ENCODE measurements around the gene AMMECR1. TPM values are rescaled to one million over a fixed set of nuclear protein-coding genes. Genes with fewer than 3 reads are reported as not detected.

The AMMECR1 gene
- total RNA-seq, 2 experiments from 2014 or later, result 7.8 to 7.9 TPM

DNA sequence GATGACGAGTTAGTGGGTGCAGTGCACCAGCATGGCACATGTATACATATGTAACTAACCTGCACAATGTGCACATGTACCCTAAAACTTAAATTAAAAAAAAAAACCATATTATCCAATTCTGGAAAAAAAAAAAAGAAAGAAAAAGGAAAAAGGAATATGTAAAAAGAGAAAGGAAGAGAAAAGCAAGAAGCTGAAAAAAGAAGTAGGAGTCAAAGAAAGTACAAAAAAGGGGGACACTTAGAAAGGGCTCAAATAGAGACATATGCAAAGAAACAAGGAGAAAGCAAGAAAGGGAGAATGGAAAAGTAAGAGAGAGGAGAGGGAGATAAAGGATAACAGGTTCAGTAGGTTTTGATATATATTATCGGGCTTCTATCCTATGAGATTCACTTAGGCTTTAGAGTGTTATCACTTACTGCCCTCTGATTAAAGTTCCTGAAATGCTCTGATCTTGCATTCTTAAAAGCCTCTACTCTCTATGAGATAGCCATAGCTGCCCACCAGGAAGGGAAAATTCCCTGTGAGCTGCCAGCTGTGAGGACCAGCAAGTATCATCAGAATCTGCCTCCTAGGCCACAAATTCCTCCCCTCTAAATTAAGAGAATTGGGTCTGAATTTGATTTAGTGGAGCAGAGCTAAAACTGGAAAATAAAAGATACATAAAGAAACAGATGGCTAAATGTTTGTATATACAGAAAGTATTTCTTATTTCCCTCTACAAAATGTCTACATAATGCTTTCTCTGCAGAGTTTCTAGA lies 95.2 kb downstream of the AMMECR1 start:
- Mint-ChIP-seq H3K4me1 (ENCODE audit: low read depth) (peaks cover 48% of the 10 kb centered on the region), H3K27ac (no peak overlapping the region), H3K4me3 (no peak overlapping the region), H3K27me3 (no peaks in the 10 kb centered on the region), H3K9me3 (no peaks in the 10 kb centered on the region), H3K36me3 (ENCODE audit: low read depth) (no peaks in the 10 kb centered on the region)
- H3K4me1 ChIP-seq (ENCODE audit: insufficient read depth, low read length), result no peaks in the 10 kb centered on the region
- intact Hi-C loops (cut with DNase I, micrococcal nuclease), result loop anchor here in 1 of 2 experiments (10.0 kb wide), 1 partner anchor 92 kb away; the partner anchor contains the start of gene AMMECR1
- no peak overlapping the region for H3K27ac ChIP-seq (ENCODE audit: low read depth in 1 of 2, low read length in 2 of 2)
- CTCF ChIA-PET, result no interaction called here
- ATAC-seq (ENCODE audit: poor library complexity) (no peak), DNase-seq (no peak)
- POLR2A ChIA-PET, result no interaction called here
- no peaks in the 10 kb centered on the region for H3K27me3 ChIP-seq (ENCODE audit: control insufficient read depth in 1 of 2, insufficient read depth in 2 of 2, low read length in 2 of 2)
- H3K9me3 ChIP-seq (ENCODE audit: control insufficient read depth in 1 of 2, insufficient read depth in 1 of 2, low read length in 2 of 2), result no peaks in the 10 kb centered on the region
- TF ChIP-seq, protein P1, sequence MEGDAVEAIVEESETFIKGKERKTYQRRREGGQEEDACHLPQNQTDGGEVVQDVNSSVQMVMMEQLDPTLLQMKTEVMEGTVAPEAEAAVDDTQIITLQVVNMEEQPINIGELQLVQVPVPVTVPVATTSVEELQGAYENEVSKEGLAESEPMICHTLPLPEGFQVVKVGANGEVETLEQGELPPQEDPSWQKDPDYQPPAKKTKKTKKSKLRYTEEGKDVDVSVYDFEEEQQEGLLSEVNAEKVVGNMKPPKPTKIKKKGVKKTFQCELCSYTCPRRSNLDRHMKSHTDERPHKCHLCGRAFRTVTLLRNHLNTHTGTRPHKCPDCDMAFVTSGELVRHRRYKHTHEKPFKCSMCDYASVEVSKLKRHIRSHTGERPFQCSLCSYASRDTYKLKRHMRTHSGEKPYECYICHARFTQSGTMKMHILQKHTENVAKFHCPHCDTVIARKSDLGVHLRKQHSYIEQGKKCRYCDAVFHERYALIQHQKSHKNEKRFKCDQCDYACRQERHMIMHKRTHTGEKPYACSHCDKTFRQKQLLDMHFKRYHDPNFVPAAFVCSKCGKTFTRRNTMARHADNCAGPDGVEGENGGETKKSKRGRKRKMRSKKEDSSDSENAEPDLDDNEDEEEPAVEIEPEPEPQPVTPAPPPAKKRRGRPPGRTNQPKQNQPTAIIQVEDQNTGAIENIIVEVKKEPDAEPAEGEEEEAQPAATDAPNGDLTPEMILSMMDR (IDR thresholded peaks at IDR 0.05), result no peak
- H3K4me3 ChIP-seq (ENCODE audit: low read length), result no peak overlapping the region
- no peaks in the 10 kb centered on the region for H3K36me3 ChIP-seq (ENCODE audit: insufficient read depth, low read length)

DNA sequence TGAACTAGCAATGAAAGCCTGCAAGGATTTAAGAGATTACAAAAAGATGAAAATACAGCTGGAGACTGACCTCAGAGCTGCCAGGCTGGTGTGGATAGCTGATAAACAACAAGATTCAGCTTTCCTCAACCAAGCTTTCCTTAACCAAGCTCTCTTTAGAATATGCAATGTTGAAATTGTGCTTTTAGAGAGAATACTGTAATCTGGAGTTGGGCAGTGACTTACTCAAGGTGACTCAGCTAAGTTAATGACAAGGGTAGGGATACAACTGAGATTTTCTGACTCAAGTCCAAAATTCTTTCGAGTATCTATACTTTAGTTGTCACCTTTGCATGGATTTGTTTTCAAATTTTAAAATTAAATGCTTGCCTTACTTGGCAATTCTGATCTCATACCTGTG lies 98.0 kb downstream of the AMMECR1 start:
- no peak overlapping the region for H3K27ac Mint-ChIP-seq
- no peak for ATAC-seq (ENCODE audit: poor library complexity)
- ChIA-PET CTCF (interaction anchor here (0.7 to 1.1 kb wide), 2 partner anchors 15 to 24 kb away, joined by 3 read pairs; no protein-coding TSS in a partner anchor), POLR2A (interaction anchor here (1.8 kb wide), 2 partner anchors 10 to 98 kb away, joined by 6 to 10 read pairs; partner anchors contain the start of gene AMMECR1)
- Histone ChIP-seq H3K36me3 (ENCODE audit: insufficient read depth, low read length) (no peaks in the 10 kb centered on the region), H3K9me3 (ENCODE audit: control insufficient read depth in 1 of 2, insufficient read depth in 1 of 2, low read length in 2 of 2) (no peaks in the 10 kb centered on the region), H3K27ac (ENCODE audit: low read depth in 1 of 2, low read length in 2 of 2) (no peak overlapping the region), H3K27me3 (ENCODE audit: control insufficient read depth in 1 of 2, insufficient read depth in 2 of 2, low read length in 2 of 2) (no peaks in the 10 kb centered on the region), H3K4me1 (ENCODE audit: insufficient read depth, low read length) (no peaks in the 10 kb centered on the region), H3K4me3 (ENCODE audit: low read length) (no peak overlapping the region)
- H3K36me3 Mint-ChIP-seq (ENCODE audit: low read depth), result peaks cover 19% of the 10 kb centered on the region
- DNase-seq, result no peak
- TF ChIP-seq, protein P1 (IDR thresholded peaks at IDR 0.05), result no peak
- no peak overlapping the region for H3K4me3 Mint-ChIP-seq
- no peaks in the 10 kb centered on the region for H3K9me3 Mint-ChIP-seq
- H3K4me1 Mint-ChIP-seq (ENCODE audit: low read depth), result peaks cover 58% of the 10 kb centered on the region
- intact Hi-C loops (cut with DNase I, micrococcal nuclease), result loop anchor here (10.0 kb wide), 2 partner anchors 55 to 95 kb away; partner anchors contain the start of gene AMMECR1 (in 1 of the 2)
- H3K27me3 Mint-ChIP-seq, result no peaks in the 10 kb centered on the region

DNA sequence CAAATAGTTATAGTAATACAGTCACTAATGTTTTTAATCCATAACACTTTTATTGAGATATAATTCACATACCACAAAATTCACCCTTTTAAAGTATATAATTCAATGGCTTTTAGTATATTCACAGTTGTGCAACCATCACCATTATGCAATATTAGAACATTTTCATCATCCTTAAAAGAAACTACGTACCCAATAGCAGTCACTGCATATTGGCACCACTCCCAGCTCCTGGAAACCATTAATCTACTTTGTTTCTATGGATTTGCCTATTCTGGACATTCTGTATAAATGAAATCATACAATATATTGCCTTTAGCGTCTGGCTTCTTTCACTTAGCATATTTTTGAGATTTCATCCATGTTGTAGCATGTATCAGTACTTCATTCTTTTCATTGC lies 99.3 kb downstream of the AMMECR1 start:
- ChIA-PET CTCF (no interaction called here), POLR2A (interaction anchor here (1.6 to 1.8 kb wide), 2 partner anchors 26 to 99 kb away, joined by 4 to 6 read pairs; partner anchors contain the start of gene AMMECR1)
- TF ChIP-seq, protein P1 (IDR thresholded peaks at IDR 0.05), result no peak
- no peaks in the 10 kb centered on the region for H3K36me3 ChIP-seq (ENCODE audit: insufficient read depth, low read length)
- Mint-ChIP-seq H3K9me3 (no peaks in the 10 kb centered on the region), H3K27me3 (no peaks in the 10 kb centered on the region), H3K4me3 (no peak overlapping the region), H3K4me1 (ENCODE audit: low read depth) (peaks cover 48% of the 10 kb centered on the region), H3K36me3 (ENCODE audit: low read depth) (peaks cover 24% of the 10 kb centered on the region), H3K27ac (no peak overlapping the region)
- no peak overlapping the region for H3K4me3 ChIP-seq (ENCODE audit: low read length)
- ATAC-seq (ENCODE audit: poor library complexity), result no peak
- no peak for DNase-seq
- H3K4me1 ChIP-seq (ENCODE audit: insufficient read depth, low read length), result no peaks in the 10 kb centered on the region
- H3K27ac ChIP-seq (ENCODE audit: low read depth in 1 of 2, low read length in 2 of 2), result no peak overlapping the region
- H3K27me3 ChIP-seq (ENCODE audit: control insufficient read depth in 1 of 2, insufficient read depth in 2 of 2, low read length in 2 of 2), result no peaks in the 10 kb centered on the region
- no peaks in the 10 kb centered on the region for H3K9me3 ChIP-seq (ENCODE audit: control insufficient read depth in 1 of 2, insufficient read depth in 1 of 2, low read length in 2 of 2)
- intact Hi-C loops (cut with DNase I, micrococcal nuclease), result loop anchor here in 1 of 2 experiments (10.0 kb wide), 1 partner anchor 56 kb away; no protein-coding TSS in a partner anchor

Measured in CD4-positive, alpha-beta T cell (primary cell).